ENCODE results near the gene KIF12.
A peak's percentile ranks its signal among the peaks of the same experiment; 100 is the strongest.

DNA sequence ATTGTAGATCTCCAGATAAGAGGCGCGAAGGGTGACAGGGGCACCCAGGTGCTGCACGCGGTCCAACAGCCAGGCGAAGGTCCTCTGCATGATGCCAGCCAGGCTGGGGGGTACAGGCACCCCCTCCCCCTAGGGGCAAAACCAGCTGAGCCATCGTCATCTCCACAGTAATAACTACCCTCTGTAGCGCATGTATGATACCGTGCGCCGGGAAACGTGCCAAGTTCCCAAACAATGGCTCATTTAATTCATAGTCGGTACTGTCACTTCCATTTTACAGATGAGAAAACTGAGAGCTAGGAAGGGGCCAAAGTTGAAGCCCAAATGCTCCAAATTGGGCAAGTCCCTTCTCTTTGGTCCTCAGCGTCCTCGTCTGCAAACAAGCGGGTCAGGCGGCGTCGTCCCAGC, 1.5 kb downstream of the KIF12 start:
- no peak for TF ChIP-seq KDM5A (IDR thresholded peaks at IDR 0.05; ENCODE audit: low read length)
- TF ChIP-seq, protein P1, sequence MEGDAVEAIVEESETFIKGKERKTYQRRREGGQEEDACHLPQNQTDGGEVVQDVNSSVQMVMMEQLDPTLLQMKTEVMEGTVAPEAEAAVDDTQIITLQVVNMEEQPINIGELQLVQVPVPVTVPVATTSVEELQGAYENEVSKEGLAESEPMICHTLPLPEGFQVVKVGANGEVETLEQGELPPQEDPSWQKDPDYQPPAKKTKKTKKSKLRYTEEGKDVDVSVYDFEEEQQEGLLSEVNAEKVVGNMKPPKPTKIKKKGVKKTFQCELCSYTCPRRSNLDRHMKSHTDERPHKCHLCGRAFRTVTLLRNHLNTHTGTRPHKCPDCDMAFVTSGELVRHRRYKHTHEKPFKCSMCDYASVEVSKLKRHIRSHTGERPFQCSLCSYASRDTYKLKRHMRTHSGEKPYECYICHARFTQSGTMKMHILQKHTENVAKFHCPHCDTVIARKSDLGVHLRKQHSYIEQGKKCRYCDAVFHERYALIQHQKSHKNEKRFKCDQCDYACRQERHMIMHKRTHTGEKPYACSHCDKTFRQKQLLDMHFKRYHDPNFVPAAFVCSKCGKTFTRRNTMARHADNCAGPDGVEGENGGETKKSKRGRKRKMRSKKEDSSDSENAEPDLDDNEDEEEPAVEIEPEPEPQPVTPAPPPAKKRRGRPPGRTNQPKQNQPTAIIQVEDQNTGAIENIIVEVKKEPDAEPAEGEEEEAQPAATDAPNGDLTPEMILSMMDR (IDR thresholded peaks at IDR 0.05; ENCODE audit: control extremely low read depth in 1 of 3, insufficient read depth in 1 of 3, low read depth in 1 of 3, low read length in 3 of 3) = no peak
- no peak for TF ChIP-seq CBX8 (IDR thresholded peaks at IDR 0.05; ENCODE audit: borderline replicate concordance, low read depth, low read length)
- TF ChIP-seq EZH2 (IDR thresholded peaks at IDR 0.05; ENCODE audit: low read depth, low read length, severe bottlenecking) = no peak
- TF ChIP-seq KDM1A (IDR thresholded peaks at IDR 0.05; ENCODE audit: borderline replicate concordance, low read length) = peak; percentile 93
- no peak for TF ChIP-seq POLR2AphosphoS5 (IDR thresholded peaks at IDR 0.05; ENCODE audit: low read depth, low read length)

All from H1 (cell line).